A673 (cell line): ENCODE measurements around the gene CT47A1.

Source experiments
- EZH2 ChIP-seq: fragments of 200-600 bp; sonication (generic); IDR thresholded peaks from 2 replicates; pipeline ENCODE4 v1.6.1; 2017; ENCODE audit warnings: borderline replicate concordance, low read depth, mild to moderate bottlenecking, mixed read lengths, antibody characterized with exemption, low read length; ENCODE audit not compliant: poor library complexity, severe bottlenecking
- TF ChIP-seq, protein P1 (sequence below): fragments of 300-800, 200-600 bp; sonication (generic); conservative IDR thresholded peaks from 2 replicates; pipeline ENCODE4 v1.5.1; 2017; ENCODE audit warnings: low read depth, mild to moderate bottlenecking, antibody characterized with exemption, low read length, moderate library complexity, mixed read lengths

GRCh38 chrX:120999413-120999812 is 13.9 kb upstream of the CT47A1 start:
- TF ChIP-seq, protein P1, sequence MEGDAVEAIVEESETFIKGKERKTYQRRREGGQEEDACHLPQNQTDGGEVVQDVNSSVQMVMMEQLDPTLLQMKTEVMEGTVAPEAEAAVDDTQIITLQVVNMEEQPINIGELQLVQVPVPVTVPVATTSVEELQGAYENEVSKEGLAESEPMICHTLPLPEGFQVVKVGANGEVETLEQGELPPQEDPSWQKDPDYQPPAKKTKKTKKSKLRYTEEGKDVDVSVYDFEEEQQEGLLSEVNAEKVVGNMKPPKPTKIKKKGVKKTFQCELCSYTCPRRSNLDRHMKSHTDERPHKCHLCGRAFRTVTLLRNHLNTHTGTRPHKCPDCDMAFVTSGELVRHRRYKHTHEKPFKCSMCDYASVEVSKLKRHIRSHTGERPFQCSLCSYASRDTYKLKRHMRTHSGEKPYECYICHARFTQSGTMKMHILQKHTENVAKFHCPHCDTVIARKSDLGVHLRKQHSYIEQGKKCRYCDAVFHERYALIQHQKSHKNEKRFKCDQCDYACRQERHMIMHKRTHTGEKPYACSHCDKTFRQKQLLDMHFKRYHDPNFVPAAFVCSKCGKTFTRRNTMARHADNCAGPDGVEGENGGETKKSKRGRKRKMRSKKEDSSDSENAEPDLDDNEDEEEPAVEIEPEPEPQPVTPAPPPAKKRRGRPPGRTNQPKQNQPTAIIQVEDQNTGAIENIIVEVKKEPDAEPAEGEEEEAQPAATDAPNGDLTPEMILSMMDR: no peak
- TF ChIP-seq EZH2: no peak
